ENCODE measurements around the gene MAML2.

The MAML2 gene

GRCh38 chr11:95964281-95964680, 378.7 kb downstream of the MAML2 start:
- DNase-seq (ENCODE audit: low spot score) = no peak

GRCh38 chr11:95961758-95962157, 381.2 kb downstream of the MAML2 start:
- DNase-seq (ENCODE audit: low spot score) = no peak

GRCh38 chr11:95950905-95951304, 392.1 kb downstream of the MAML2 start:
- no peak for DNase-seq (ENCODE audit: low spot score)

GRCh38 chr11:95948637-95949036, 394.4 kb downstream of the MAML2 start:
- no peak for DNase-seq (ENCODE audit: low spot score)

GRCh38 chr11:95944623-95945022, 398.4 kb downstream of the MAML2 start:
- no peak for DNase-seq (ENCODE audit: low spot score)

- no peak for DNase-seq (ENCODE audit: low spot score)
Measured at GRCh38 chr11:95943546-95943945, 399.4 kb downstream of the MAML2 start.

- no peak for DNase-seq (ENCODE audit: low spot score)
Measured at GRCh38 chr11:95939091-95939490, 403.9 kb downstream of the MAML2 start.

GRCh38 chr11:95937358-95937757, 405.6 kb downstream of the MAML2 start:
- DNase-seq (ENCODE audit: low spot score) = no peak

- no peak for DNase-seq (ENCODE audit: low spot score)
Measured at GRCh38 chr11:95933594-95933993, 409.4 kb downstream of the MAML2 start.

- DNase-seq (ENCODE audit: low spot score) = no peak
Measured at GRCh38 chr11:95931916-95932315, 411.1 kb downstream of the MAML2 start.

GRCh38 chr11:95930948-95931347, 412.0 kb downstream of the MAML2 start:
- no peak for DNase-seq (ENCODE audit: low spot score)

- no peak for DNase-seq (ENCODE audit: low spot score)
Measured at GRCh38 chr11:95926726-95927125, 416.3 kb downstream of the MAML2 start.

Data from germinal center (tissue), 1 donor.